Left kidney (tissue), 2 donors: Measurements from ENCODE around the gene SH3BP5L. TPM values are rescaled to one million over a fixed set of nuclear protein-coding genes. Genes with fewer than 3 reads are reported as not detected.

ENCODE experiments used
- DNase-seq: peaks from one replicate; pipeline ENCODE4 v3.0.0-alpha.2; 2013
- polyA plus RNA-seq: library from polyadenylated mRNA; unstranded; fragments of 120-200 nt; gene quantifications from one replicate; pipeline ENCODE4 v1.2.1, GENCODE V29; 2013; ENCODE audit not compliant: insufficient read length

SH3BP5L gene
- polyA plus RNA-seq, 1 donor = 25.0 TPM

- no peak for DNase-seq
Observed at GRCh38 chr1:248852481-248853405, 27.0 kb upstream of the SH3BP5L start.

DNA sequence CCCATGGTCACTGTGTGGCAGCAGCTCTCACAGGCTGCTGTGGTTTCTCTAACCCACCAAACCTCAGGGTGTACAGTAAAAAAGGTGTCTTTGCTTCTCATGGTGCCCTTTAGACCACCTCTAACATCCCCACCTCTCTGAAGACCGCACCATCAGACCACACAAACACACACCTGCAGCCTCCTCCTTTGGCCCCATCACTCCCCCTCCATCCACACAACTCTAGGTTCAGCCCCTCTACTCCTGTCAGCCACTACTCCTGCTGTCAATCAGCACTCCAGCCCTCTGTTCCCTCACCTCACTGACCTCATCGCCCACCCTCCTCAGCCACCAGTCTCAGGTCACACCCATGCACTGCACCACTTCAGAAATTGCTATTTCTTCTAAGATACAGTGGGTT is 25.7 kb upstream of the SH3BP5L start:
- DNase-seq = no peak

DNA sequence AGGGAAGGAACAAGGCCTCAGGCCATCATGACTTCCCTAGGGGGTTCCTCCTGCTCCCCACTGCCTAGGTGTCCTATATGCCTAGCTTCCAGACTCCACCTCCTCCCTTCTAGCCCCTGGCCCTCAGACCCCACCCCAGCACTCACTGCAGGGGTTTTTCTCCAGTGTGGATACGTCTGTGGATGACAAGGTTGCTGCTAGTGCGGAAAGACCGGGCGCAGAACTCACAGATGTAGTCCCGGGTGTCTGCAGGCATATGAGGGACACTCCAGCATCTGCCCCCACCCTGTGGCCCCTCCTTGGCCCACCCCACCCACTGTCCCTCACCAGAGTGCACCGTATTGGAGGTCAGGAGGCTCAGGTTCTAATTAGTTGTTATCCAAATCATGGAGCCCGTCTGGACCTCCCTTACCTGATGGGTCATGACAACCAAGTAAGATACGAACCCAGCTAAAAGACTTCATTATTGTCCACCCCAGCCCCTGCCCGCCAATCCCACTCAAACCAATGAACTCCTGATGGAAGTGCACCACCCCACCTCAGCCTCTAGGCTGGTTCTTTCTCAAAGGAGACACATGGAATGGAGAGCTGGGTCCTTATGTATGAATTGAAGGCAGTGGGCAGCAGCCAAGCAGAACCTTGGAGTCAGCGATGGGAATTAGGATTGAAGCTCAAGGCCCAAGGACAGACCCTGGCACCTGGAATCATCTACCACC is 25.0 kb upstream of the SH3BP5L start:
- DNase-seq = no peak

- no peak for DNase-seq
Observed at GRCh38 chr1:248850124-248850523, 24.4 kb upstream of the SH3BP5L start.

DNA sequence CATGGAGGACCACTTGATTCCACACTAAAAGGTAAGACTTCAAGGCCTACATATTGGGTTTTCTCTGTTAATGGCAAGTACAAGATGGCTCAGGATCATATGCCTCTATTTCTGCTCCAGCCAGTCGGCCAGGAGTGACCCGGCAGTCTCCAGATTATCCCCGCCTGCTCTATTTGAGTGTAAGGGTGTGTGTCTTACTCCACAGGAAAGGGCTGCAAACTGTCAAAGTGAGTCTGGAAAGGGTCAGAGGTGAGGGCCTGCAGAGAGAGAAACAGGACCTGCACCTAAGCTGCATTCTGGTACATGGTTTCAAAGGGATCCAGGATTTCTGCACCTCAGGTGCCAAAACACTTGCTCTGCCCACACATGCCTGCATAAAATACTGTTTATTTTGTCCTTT is 23.9 kb upstream of the SH3BP5L start:
- DNase-seq = no peak

- DNase-seq = no peak
Observed at GRCh38 chr1:248849152-248849551, 23.4 kb upstream of the SH3BP5L start.

DNA sequence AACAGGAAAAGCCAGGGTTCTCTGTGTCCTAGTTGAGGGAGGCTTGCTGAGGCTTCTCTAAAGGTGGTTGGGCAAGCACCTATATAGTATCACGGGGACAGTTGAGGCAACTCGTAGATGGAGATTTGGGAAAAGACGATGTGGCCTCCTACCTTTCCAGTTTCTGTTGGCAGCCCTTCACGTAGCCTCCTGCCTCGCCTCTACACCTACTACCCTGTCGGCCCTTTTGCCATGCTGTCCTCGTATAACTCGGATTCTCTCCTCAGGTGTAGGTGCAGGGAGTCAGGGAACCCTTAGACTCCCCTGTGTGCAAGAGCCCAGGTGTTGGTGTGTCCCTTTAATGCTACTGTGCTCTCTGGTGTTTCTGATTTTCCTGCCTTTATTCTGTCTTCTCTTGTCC is 22.9 kb upstream of the SH3BP5L start:
- DNase-seq = no peak

GRCh38 chr1:248847956-248848561 is 22.3 kb upstream of the SH3BP5L start:
- DNase-seq = no peak

GRCh38 chr1:248847181-248847955 is 21.7 kb upstream of the SH3BP5L start:
- no peak for DNase-seq

DNA sequence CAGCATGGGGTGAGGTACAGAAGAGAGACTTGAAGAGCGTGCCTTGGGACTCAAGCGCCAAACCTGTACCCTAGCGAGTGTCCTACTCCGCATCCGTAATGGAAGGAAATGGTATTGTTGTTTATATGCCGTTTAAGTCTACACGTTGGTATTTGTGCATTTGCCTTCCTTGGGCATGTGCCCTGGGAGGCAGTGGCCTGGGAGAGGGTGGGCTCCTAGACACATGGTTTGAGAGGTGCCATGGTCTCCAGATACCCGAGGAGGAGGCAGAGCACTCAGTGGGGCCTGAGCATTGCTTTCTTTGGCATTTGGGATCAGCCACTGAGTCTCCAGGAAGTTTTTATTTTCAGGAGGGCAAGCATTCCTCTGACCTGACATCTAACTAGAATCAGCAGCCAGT is 18.8 kb upstream of the SH3BP5L start:
- no peak for DNase-seq

- DNase-seq = no peak
Observed at GRCh38 chr1:248843687-248844086, 18.0 kb upstream of the SH3BP5L start.

DNA sequence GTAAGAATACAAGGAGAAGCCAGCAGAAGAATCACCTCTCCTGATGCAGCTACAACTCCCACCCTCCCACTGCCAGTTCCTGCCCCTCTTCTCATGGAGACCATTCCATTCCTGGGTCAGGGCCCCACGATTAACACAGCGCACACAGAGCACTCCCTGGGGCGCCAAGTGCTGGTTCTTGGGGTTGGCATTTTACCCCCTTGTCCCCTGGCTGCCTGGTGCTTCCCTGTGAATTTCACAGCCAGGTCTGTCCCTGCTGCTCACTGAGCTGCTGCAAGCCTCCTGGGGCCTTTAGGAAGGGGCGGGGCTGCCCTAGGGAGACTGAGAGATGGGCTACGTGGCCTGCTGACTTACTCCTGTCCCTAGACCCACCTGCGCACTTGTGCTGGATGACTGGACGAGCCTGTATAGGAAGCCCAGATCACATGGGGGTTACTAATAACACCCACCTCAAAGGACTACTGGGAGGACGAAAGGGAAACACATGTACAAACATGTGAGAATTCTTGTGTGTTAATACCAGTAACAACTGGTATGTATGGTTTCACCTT is 17.1 kb upstream of the SH3BP5L start:
- no peak for DNase-seq

- DNase-seq = no peak
Observed at GRCh38 chr1:248841702-248842395, 16.1 kb upstream of the SH3BP5L start.

DNA sequence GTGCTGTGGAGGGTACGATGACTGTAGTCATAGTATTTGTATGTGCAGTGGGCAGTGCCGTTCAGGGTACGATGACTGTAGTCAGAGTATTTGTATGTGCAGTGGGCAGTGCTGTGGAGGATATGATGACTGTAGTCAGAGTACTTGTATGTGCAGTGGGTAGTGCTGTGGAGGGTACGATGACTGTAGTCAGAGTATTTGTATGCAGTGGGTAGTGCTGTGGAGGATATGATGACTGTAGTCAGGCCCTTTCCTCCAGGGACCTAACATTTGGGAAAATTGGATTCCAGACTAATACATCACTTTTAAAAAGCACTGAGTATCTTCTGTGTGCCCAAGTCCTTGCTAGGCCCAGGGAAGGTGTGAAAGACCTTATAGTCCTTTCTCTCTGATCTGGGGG is 15.2 kb upstream of the SH3BP5L start:
- DNase-seq = no peak

DNA sequence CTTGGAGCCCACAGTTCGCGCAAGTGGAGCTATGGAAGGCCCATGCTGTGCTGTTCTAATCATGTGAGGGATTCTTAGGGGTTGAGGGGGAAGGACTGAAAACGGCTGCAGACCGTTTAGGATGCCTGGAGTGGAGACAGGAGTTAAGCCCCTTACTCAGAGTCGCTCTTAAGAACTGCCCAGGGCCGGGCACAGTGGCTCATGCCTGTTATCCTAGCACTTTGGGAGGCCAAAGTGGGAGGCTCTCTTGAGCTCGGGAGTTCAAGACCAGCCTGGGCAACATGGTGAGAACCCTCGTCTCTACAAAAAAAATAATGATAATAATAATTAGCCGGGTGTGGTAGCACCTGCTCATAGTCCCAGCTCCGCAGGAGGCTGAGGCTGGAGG is 13.4 kb upstream of the SH3BP5L start:
- DNase-seq = no peak

DNA sequence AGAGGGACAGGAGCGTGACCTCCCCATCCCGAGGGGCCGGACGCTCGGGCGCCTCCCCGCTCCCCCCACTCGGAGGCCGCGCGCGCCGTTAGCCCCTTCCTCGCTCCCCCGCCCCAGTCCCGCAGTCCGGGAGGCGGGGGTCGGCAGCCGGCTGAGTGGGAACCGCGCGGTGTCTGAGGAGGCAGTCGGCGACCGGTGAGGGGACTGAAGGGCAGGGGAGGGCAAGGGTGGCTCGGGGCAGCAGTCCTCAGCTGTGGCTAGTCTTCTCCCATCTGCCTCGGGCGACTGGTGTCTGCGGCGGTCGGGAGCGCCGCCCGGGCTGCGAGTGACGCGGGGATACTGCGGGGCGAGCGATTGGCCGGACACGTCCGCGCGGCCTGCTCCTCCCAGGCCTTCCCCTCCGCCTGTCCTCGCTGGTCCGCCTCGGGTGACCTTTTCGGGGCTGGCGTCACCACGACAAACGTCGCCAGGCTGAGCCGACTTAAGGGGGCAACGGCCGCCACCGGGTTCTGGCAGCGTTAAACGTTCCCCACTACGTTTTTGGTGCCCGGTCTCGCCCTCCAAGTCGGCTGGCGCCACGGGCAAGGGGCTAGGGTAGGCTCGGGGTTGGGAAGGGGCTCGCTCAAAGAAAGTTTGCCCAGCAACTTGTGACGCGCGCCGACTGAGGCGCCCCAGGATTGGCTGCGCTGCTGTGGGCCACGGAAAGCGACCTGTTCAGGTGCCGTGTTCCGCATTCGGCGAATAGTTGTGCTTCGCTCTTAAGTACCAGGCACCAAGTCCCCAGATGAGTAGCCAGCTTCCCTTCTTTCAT is 12.8 kb upstream of the SH3BP5L start:
- DNase-seq = peak; percentile 91

GRCh38 chr1:248837781-248838356 is 12.2 kb upstream of the SH3BP5L start, which contains the start of gene ZNF672:
ZNF672 (plus strand) TSS chr1:248838224; CDS start chr1:248847275, 9,051 bp downstream.
- DNase-seq = peak; percentile 98

- no peak for DNase-seq
Observed at GRCh38 chr1:248837045-248837780, 11.5 kb upstream of the SH3BP5L start.

DNA sequence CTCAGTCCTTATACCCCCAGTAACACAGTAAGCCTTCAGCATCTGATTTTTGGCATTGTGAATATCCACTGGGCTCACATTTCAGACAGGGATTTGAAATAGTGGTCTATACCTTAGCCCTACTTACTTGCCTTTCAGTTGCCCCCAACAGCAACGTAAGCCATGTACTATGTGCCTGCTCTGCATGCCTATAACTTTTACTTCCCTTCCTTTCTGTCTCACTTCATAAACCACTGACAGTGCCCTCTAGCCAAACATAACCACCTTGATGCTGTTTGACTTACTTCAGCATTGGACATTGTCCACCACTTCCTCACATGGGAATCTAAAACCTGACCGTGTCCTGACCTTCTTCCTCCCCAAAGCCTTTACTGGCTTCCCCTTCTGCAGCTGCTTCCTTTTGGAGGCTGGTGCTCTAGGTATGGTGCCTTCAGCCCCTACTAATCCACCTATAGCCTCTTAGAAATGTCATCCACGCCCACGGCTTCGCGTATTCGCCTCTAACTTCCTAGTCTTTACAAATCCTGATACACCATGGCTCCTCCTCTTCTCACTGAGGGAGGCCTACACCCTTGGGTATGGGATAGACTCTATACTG is 8.7 kb upstream of the SH3BP5L start:
- DNase-seq = no peak
